HG03280 (cell line): ENCODE measurements around the gene ARHGAP31.
"Not testable (repeated sequence)": the region's sequence is repeated elsewhere in the genome, so short reads cannot be mapped to it uniquely, and the experiment has no call there.

Source experiments
- ATAC-seq: cut with Tn5 transposase; IDR thresholded peaks from one replicate; pipeline ENCODE4 v1.9.1; 2021; ENCODE audit warnings: mild to moderate bottlenecking, moderate library complexity; ENCODE audit not compliant: unreplicated experiment

ARHGAP31 gene

GRCh38 chr3:119294696-119295671 lies 801 bp downstream of the ARHGAP31 start:
- ATAC-seq: peak; percentile 29

- ATAC-seq: no peak
Observed at GRCh38 chr3:119295816-119296726, 1.9 kb downstream of the ARHGAP31 start.

- no peak for ATAC-seq
Observed at GRCh38 chr3:119296727-119297122, 2.5 kb downstream of the ARHGAP31 start.

GRCh38 chr3:119297169-119297568 lies 3.0 kb downstream of the ARHGAP31 start:
- ATAC-seq: no peak

- ATAC-seq: no peak
Observed at GRCh38 chr3:119298565-119298941, 4.4 kb downstream of the ARHGAP31 start.

GRCh38 chr3:119300991-119301391 lies 6.8 kb downstream of the ARHGAP31 start:
- no peak for ATAC-seq

- ATAC-seq: no peak
Observed at GRCh38 chr3:119301662-119302061, 7.5 kb downstream of the ARHGAP31 start.

- ATAC-seq: peak; percentile 60
Observed at GRCh38 chr3:119302697-119303551, 8.7 kb downstream of the ARHGAP31 start.

- no peak for ATAC-seq
Observed at GRCh38 chr3:119304201-119304713, 10.1 kb downstream of the ARHGAP31 start.

- ATAC-seq: no peak
Observed at GRCh38 chr3:119305286-119305685, 11.1 kb downstream of the ARHGAP31 start.

- not testable (repeated sequence) for ATAC-seq
Observed at GRCh38 chr3:119306378-119306777, 12.2 kb downstream of the ARHGAP31 start.

GRCh38 chr3:119308355-119308754 lies 14.2 kb downstream of the ARHGAP31 start:
- ATAC-seq: no peak

- ATAC-seq: no peak
Observed at GRCh38 chr3:119309591-119309990, 15.4 kb downstream of the ARHGAP31 start.

GRCh38 chr3:119310071-119310470 lies 15.9 kb downstream of the ARHGAP31 start:
- no peak for ATAC-seq

GRCh38 chr3:119311081-119311925 lies 17.1 kb downstream of the ARHGAP31 start:
- ATAC-seq: no peak

- no peak for ATAC-seq
Observed at GRCh38 chr3:119313461-119313860, 19.3 kb downstream of the ARHGAP31 start.

- ATAC-seq: no peak
Observed at GRCh38 chr3:119314821-119315220, 20.6 kb downstream of the ARHGAP31 start.

- ATAC-seq: no peak
Observed at GRCh38 chr3:119315600-119316312, 21.6 kb downstream of the ARHGAP31 start.

- no peak for ATAC-seq
Observed at GRCh38 chr3:119316313-119316670, 22.1 kb downstream of the ARHGAP31 start.
